GM03348 (cell line): Measurements from ENCODE around the gene SSBP1.

Experiments
- DNase-seq: peaks from one replicate; pipeline ENCODE4 v3.0.0; 2012; ENCODE audit warnings: low spot score

The SSBP1 gene

GRCh38 chr7:141776374-141776773, 38.2 kb downstream of the SSBP1 start, which contains the start of gene TAS2R4:
TAS2R4 (plus strand) TSS chr7:141776674; CDS start chr7:141778489, 1,815 bp downstream.
- no peak for DNase-seq

GRCh38 chr7:141785706-141786552, 47.8 kb downstream of the SSBP1 start:
- peak; percentile 71 for DNase-seq

GRCh38 chr7:141788296-141788695, 50.1 kb downstream of the SSBP1 start:
- no peak for DNase-seq

GRCh38 chr7:141789917-141790316, 51.8 kb downstream of the SSBP1 start, which contains the start of gene TAS2R5:
TAS2R5 (plus strand) TSS chr7:141790217; CDS start chr7:141790362, 145 bp downstream.
- no peak for DNase-seq

- DNase-seq: no peak
Measured at GRCh38 chr7:141792526-141792925, 54.4 kb downstream of the SSBP1 start.
